ENCODE measurements around the gene LY6G5C.

The LY6G5C gene

GRCh38 chr6:31680226-31681134, at the start of gene LY6G5C:
LY6G5C (minus strand) TSS chr6:31681067; CDS start chr6:31680373, 694 bp downstream.
- peak; percentile 95 for DNase-seq (ENCODE audit: low read depth)

GRCh38 chr6:31729979-31730630, 49.2 kb upstream of the LY6G5C start:
- peak; percentile 93 for DNase-seq (ENCODE audit: low read depth)

- DNase-seq (ENCODE audit: low read depth) = peak; percentile 89
These were observed 48.7 kb upstream of the LY6G5C start for GRCh38 chr6:31729515-31729978.

- DNase-seq (ENCODE audit: low read depth) = no peak
These were observed 48.1 kb upstream of the LY6G5C start, which contains the start of gene DDAH2 for GRCh38 chr6:31728767-31729514. DDAH2 (minus strand) TSS chr6:31729299; CDS start chr6:31729161, 138 bp downstream.

GRCh38 chr6:31727717-31728671, 47.1 kb upstream of the LY6G5C start:
- DNase-seq (ENCODE audit: low read depth) = no peak

GRCh38 chr6:31727034-31727716, 46.3 kb upstream of the LY6G5C start:
- no peak for DNase-seq (ENCODE audit: low read depth)

GRCh38 chr6:31725502-31726350, 44.9 kb upstream of the LY6G5C start:
- no peak for DNase-seq (ENCODE audit: low read depth)

GRCh38 chr6:31723980-31724691, 43.3 kb upstream of the LY6G5C start:
- no peak for DNase-seq (ENCODE audit: low read depth)

GRCh38 chr6:31723245-31723979, 42.5 kb upstream of the LY6G5C start, which contains the start of gene MPIG6B:
MPIG6B (plus strand) TSS chr6:31723373; CDS start chr6:31723384, 11 bp downstream.
- DNase-seq (ENCODE audit: low read depth) = no peak

GRCh38 chr6:31722173-31722572, 41.3 kb upstream of the LY6G5C start:
- no peak for DNase-seq (ENCODE audit: low read depth)

- no peak for DNase-seq (ENCODE audit: low read depth)
These were observed 40.6 kb upstream of the LY6G5C start, which contains the start of gene LY6G6C for GRCh38 chr6:31721351-31722020. LY6G6C (minus strand) TSS chr6:31721746; CDS start chr6:31721679, 67 bp downstream.

- no peak for DNase-seq (ENCODE audit: low read depth)
These were observed 39.4 kb upstream of the LY6G5C start for GRCh38 chr6:31720196-31720770.

- no peak for DNase-seq (ENCODE audit: low read depth)
These were observed 38.1 kb upstream of the LY6G5C start for GRCh38 chr6:31719001-31719400.

GRCh38 chr6:31718265-31718664, 37.4 kb upstream of the LY6G5C start:
- DNase-seq (ENCODE audit: low read depth) = no peak

GRCh38 chr6:31717499-31718222, 36.8 kb upstream of the LY6G5C start:
- DNase-seq (ENCODE audit: low read depth) = no peak
